Stimulated activated CD8-positive, alpha-beta memory T cell treated with anti-CD3 and anti-CD28 coated beads, Interleukin-15, amount 100 ng/mL, for 48 hours (primary cell): Measurements from ENCODE around the gene HOXA6.

Experiments used
- DNase-seq, 2 donors: peaks; one replicate each; pipeline ENCODE4 v3.0.0-alpha.2; 2020; ENCODE audit warnings: low read depth in 2 of 2

Gene HOXA6

DNA sequence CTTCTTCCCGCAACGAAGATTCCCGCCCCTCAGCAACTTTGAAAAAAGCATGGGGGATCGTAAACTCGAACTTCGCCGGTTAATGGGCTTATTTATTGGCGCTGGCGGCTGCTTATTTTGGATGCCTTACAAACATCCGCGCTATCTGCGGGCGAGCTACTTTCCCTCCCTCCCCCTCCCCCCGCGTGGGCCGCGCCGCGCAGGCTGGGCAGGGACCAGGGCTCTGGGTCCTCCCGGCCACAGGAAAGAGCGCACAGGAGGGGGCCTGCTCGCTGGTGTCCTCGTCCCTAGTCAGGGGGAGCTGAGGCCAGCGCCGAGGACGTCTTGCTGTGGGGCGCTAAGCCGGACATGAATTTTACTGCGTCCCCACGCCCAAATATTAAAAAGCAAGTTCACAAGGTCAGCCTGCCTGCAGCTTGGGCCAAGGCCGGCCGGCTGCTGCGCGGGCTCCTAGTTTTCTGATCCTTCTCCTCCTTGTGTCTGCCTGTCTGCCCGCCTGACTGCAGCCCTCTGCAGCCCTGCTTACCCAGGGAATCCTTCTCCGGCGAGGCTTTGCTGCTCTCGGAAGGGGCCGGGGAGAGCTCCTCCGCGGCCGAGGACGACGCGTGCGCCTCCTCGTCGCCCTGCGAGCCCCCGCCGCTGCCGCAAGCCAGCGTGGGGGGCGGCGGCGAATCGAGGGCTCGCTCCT lies 25.4 kb upstream of the HOXA6 start:
- no peak for DNase-seq

- no peak for DNase-seq
Observed at GRCh38 chr7:27172315-27172774, 24.8 kb upstream of the HOXA6 start.

- DNase-seq, result no peak
Observed at GRCh38 chr7:27171637-27172314, 24.2 kb upstream of the HOXA6 start.

- DNase-seq, result no peak
Observed at GRCh38 chr7:27171325-27171636, 23.7 kb upstream of the HOXA6 start.

DNA sequence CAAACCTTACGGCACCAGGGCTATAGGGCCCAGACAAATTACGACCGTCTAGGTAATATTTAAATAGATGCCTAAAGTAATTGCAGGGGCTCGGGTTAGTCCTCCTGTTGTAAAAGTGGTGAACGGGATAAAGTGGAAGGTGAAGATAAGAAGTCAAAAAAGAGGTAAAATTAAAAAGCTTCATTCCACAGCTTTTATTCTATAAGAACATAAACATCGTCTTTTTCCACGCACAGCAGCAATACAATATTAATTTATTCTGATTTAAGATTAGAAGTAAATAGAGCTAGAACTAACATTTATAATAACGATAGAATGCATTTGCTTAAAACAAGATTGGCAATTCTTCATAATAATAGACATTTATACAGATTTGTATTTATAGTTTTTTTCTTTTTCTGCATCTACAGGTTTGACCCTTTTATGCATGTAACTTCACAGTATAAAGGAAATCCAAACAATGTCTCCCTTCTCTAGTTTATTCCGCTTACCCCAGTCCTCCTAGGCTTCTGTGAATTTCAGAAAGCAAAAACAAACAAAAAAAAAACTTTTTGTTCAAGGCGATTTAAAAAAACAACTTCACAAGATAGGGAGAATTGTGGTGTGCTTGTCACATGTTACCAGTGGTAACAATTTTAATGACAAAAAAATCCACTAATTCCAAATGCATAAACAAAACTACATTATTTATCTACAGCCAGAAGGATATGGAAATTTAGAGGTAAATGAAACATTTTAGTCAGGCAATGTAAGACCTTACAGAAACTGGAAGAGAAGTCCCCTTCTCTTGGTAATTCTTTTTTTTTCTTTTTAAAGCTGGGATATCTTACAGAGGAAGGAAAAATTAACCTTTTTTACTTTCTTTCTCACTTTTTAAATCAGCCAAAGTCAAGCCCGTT lies 23.1 kb upstream of the HOXA6 start:
- no peak for DNase-seq

DNA sequence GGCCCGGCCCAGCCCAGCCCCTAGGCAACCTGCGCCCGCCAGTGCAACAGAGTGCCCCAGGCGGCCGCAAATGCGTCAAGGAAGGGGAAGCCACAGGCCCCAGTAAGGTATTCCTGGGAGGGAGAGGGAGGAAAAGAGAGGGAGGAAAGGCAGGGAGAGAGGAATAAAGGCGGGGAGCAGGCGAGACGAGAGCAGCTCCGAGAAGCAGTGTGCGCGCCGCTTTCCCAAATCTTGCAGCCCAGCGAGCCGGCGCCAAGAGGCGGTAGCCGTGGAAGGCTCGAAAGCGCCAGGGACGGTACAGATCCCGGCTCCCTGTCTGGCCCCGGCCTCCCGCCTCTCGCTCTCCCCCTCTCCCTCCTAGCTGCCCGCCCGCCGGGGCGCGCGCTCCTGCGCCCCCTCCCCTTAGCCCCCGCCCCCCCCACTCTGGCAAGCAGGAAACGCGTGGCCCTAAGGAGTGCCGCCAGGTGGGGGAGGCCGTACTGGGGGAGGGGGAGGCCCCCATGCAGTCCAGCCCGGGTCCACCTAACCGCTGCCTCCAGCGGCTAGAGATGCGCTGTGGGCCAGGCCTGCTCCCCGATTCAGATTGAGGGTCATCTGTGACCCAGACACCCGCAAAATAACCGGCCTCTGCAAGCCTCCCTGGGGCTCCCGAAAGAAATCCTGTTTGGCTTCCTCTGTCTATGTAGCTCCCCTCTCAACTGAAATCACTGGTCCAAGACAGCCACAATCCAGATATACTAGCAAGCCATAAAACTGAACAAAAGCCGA lies 22.3 kb upstream of the HOXA6 start:
- no peak for DNase-seq

- no peak for DNase-seq
Observed at GRCh38 chr7:27168265-27168947, 20.8 kb upstream of the HOXA6 start.

GRCh38 chr7:27167916-27168264 lies 20.3 kb upstream of the HOXA6 start:
- DNase-seq, result no peak

GRCh38 chr7:27166531-27167505 lies 19.2 kb upstream of the HOXA6 start:
- DNase-seq, result no peak

DNA sequence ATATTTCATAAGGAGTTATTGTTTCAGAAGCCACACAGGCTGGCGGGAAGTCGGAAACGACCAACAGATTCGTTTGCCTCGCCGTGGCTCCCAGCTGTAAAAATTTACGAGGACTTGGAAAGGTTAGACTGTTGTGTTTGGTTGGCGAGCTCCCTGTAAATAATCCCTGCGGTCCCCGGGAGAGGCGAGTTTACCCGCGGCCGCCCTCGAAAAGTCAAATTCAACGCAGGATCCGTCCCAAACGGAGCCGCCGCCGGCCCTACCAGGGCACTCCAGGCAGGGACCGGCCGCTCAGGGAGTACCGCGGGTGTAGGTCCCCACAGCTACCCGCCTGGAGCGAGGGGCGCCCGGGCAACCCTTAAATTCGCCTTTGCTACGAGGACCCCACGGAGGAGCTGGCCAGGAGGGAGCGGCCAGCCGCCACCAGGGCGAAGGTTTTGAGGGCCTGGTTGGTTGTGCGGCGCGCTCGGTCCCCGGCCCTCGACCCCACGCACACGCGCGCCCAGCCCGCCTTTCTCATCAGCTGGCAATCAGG lies 18.5 kb upstream of the HOXA6 start:
- DNase-seq, result no peak

- DNase-seq, result no peak
Observed at GRCh38 chr7:27165089-27165995, 17.8 kb upstream of the HOXA6 start, which contains the start of gene HOXA9. Gene HOXA9 (minus strand): TSS chr7:27165537. CDS start chr7:27165457, 80 bp downstream.

GRCh38 chr7:27164367-27165088 lies 17.0 kb upstream of the HOXA6 start:
- no peak for DNase-seq

- DNase-seq, result no peak
Observed at GRCh38 chr7:27164045-27164366, 16.4 kb upstream of the HOXA6 start.

DNA sequence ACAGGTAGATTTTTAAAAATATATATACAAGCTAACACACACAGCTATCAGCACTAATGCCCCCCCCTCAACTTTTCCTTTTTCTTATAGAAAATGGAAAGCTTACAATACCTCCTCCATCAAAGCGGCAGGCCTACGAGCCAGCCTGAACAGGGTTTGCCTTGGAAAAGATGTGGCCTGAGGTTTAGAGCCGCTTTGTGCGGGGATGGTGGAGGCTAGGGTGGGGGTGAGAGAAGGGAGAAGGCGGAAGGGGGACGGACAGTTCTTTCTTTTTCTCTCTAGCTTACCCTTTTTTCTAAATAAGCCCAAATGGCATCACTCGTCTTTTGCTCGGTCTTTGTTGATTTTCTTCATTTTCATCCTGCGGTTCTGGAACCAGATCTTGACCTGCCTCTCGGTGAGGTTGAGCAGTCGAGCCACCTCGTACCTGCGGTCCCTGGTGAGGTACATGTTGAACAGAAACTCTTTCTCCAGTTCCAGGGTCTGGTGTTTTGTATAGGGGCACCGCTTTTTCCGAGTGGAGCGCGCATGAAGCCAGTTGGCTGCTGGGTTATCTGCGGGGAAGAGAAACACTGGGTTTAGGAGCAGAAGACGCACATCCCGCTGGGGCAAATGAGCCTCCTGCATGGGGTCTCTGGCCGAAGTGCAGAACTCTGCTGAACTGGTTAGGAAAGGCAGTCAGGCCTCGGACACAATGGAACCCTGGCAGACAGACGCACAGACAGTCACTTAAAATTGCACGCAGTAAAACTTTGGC lies 15.9 kb upstream of the HOXA6 start:
- no peak for DNase-seq

DNA sequence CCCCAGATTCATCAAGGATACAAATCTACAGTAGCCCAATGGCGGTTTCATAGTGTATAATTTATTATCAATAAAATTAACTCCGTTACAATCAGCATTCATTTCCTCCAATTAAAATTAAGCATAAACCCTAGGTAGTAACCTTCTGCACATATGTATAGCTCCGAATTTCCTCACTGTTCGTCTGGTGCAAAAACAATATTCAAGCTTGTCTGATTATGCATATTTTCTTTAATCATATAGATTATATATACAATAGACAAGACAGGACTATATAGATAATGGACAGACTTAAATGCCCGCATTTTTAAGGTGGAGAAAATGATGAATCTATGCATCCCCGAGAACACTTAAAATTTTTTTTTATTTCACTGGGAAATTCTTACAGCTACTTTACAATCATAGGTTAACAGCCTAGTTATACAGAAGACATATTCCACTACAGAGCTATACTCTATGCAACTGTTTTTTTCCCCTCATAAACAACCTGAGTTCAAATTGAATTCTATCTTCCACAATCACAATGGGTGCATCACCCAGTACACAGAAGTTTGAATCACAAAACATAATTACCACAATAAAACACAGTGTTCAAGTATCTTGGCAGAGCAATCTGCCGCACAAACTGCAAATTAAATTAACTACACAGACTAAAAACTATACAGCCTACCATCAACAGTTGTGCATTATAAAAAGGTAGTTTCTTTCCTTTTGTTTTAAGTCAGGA lies 15.2 kb upstream of the HOXA6 start:
- DNase-seq, result no peak

DNA sequence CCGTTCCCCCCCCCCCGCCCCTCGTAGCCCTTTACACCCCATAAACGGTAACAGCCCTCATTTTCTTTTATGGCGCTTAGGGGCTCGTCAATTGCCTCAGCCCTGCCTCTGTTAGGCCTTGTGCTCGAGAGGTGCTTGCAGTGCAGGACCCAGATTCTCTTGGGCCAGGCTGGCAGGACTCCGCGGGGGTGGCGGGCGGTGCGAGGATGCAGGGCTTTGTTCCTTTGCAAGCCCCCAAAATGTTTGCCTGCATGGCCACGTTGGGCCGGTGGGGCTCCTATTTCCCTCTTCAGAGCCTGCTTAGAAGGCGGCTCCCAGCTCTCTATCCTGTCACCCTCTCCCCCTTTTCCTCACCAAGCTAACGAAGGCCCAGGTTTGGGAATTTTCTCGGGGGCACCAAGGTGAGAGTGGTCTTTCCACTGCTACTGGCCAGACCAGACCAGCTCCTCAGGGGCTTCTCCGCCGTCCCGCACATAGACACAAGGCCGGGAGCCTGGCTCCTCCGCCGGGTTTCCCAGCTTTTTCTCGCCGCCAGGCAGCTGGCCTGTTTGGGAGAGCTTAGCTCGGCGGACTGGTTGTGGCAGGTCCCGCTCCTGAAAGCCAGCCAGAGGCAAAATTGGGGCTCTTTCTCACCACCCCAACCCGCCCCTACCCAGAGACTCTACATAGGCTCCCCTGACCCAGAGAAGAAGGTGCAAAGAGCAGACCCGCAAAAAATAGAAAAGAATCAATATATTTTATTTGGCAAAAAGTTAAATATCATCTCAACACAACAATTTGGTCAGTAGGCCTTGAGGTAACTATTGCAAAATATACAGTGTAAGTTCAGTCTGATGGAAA lies 14.4 kb upstream of the HOXA6 start:
- no peak for DNase-seq
